ENCODE data around the gene OBI1.

The OBI1 gene, protein sequence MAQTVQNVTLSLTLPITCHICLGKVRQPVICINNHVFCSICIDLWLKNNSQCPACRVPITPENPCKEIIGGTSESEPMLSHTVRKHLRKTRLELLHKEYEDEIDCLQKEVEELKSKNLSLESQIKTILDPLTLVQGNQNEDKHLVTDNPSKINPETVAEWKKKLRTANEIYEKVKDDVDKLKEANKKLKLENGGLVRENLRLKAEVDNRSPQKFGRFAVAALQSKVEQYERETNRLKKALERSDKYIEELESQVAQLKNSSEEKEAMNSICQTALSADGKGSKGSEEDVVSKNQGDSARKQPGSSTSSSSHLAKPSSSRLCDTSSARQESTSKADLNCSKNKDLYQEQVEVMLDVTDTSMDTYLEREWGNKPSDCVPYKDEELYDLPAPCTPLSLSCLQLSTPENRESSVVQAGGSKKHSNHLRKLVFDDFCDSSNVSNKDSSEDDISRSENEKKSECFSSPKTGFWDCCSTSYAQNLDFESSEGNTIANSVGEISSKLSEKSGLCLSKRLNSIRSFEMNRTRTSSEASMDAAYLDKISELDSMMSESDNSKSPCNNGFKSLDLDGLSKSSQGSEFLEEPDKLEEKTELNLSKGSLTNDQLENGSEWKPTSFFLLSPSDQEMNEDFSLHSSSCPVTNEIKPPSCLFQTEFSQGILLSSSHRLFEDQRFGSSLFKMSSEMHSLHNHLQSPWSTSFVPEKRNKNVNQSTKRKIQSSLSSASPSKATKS

DNA sequence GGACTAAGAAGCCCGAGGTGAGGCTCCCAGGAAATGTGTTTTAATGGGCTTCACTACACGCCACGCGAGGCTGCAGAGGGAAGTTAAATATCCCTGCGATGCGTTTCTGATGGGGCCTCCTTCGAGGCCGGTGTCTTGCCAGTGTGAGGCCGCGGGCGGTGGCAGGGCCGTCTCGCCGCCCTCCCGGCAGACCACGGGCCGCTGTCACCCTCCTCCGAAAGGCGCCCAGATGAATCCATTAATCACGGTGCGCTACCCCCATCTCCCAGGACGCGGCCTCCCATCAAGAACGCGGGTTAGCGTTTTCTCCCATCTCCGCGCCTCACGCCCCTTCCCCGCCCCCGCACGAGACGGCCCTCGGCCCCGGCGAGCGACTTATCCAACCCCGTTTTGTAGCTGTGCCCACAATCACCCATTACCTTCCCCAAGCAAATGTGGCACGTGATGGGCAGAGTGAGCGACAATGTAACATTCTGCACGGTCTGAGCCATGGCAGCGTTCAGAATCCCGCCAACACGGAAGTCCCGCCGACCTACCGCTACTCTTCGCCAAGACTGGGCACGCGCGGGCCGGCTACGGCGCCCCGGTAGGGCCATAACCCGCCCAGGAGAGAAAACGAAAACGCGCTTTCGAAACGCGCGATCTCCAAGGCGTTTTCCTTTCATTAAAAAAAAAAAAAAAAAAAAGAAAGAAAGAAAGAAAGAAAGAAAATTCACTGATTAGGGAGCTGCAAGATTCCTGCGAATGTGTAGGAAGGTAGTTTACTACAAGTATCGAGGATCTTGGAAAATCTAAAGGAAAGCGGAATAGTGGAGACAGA, at the start of gene OBI1:
OBI1 (minus strand) TSS at position 526 of the 820 bp plus-strand sequence; CDS start at position 491, 35 bp downstream.
- peak; percentile 89 to 91 for DNase-seq

DNA sequence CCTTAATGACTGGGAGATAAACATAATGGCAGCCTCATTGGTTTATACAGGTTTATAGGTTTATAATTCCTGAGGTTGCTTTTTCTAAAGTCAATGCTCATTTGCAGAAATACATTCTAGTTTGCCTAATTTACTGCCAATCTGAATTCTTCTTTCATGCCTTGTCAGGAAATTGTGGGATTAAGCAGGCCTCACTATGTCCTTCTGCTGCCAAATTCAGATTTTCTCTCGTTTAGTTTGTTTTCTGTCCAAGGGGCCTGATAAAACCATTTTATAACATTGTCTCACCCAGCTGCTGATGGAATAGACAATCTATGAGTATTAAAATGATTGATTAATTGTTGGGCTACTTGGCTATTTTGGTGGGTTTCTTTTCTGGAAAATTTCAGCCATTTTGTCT, 42.4 kb upstream of the OBI1 start:
- no peak for DNase-seq

DNA sequence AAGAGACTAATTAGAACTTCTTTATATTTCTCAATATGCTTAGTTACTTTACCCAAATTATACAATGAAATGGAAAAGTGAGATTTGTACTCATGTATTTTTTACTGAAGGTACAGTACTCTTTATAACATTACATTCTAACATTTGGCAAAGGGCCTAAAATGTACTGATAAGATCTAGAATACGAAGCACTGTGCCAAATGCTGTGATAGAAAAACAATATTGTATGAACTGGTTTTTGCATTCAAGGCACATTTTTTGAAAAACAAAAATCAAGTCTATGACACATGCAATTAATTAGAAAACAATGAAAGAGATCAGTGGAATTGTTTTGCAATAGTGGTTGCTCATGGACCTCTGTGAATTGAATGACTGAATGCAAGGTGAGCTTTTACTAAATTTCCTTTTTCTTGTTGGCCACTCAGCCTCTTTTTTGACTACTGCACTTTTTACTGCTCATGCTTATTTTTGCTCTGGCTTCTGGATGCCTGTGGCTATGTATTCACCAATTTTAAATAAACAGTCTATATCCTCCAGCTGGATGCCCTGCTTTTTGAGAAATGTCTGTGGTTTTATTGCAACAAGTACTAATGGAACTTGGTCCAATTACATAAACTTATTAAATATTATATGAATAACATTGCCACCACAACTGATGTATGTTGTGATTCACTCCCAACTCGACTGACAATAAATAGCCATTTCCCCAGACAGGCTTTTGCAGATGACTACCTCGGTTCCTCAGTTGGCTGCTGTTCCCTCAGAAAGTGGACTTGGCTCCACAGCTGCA, 41.4 kb upstream of the OBI1 start:
- DNase-seq, result no peak

DNA sequence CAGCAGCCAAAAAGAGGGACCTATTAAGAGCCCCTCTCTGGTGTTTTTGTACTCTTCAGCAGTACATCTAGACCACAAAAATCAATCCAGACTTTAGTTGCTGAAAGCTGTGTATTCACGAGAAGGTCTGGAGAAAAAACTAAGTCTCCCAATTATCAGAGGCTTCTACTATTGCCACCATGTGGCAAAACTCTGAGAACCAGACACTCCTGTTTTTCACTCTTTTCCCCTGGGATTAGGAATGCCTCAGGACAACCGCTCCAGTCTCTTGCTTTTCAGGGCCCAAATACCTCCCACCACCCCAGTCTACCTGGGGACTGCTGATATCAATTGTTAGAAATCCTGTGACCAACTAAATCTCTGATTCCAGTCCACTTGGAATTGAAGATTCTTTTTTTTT, 30.1 kb upstream of the OBI1 start:
- no peak for DNase-seq

DNA sequence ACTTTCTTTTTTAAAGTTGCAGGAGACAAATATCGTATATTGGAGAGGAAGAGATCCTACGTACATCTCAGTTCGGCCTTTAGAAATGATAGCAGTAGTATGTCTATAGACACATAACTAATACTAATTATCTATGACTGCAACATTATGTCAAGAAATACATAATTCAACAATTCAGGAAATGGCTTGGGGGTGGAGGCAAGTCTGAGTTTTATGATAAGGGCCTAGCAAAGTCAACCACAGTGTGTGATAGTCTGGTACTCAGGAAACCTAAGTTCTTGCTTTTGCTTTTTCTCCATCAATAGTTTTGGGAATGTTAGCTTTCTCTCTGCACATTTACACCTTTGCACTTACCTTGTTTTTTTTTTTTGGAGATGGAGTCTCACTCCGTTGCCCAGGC, 27.5 kb upstream of the OBI1 start:
- DNase-seq, result no peak

DNA sequence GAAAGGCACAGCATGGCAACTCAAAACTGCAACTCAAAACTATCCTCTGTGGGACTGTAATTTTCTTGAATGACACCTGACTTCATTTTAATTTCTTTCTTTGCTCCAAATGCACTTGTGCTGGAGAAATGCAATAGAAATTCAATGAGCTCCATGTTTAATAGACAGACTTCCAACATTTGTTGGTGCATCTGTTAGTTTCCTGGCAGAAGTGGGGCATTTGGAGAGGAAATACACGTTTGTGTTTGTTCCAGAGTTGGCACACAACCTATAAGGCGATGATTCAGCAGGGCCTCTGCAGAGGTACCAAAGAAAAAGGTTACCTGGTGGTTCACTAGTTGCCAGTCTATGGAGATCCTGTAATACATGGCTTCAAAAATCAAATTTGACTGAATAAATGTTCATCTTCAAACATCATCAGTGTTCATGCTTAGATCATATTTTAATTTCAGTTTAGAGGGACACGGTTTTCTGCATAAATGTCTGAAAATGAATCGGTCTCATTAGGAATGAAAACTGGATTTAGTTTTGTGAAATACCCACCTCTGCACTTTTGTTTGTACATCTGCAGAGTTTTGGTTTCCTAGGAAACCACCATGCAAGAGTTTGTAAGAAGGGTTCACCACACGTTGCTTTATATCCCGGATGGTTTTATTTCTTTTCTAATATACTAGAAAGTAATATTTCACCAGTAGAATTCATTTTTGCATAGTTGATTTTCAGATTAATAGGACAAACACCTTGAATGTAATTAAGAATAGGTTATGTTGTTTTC, 21.8 kb upstream of the OBI1 start:
- no peak for DNase-seq

DNA sequence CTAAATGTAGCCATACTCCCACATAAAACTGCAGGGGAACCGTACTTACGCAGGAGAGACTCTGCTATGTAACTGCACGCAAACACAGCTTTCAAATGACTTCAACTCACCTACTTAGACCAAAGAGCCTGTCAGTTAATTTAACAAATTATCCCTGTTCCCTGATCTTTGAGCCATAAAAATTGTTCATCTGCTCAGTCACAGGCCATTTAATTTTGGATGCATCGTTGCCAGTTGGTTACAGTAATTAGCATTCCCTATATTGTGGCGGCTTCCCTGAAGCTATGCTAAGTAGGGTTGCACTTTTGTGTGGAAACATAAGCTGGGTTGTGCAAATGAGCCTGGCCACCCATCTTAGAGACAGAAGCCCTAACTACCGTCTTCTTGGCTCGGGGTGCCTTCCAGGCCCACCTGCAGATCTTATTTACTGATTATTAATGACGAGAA, 21.2 kb upstream of the OBI1 start:
- DNase-seq, result no peak

DNA sequence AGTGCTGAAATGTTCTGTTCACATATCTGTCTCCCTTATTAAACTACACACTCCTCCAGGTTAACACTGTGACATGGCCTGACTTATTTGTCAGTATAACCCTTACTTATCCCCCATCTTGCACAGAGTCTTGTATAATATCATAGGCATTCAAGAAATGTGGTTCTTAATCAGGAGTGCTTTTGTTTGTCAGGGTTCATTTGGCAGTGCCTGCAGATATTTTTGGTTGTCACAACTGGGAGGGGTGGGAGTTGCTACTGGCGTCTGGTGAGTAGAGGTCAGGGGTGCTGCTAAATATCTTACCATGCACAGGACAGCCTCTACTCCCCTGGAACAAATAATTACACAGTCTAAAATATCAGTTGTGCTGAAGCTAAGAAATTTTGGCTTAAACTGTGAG, 20.4 kb upstream of the OBI1 start:
- DNase-seq, result no peak

DNA sequence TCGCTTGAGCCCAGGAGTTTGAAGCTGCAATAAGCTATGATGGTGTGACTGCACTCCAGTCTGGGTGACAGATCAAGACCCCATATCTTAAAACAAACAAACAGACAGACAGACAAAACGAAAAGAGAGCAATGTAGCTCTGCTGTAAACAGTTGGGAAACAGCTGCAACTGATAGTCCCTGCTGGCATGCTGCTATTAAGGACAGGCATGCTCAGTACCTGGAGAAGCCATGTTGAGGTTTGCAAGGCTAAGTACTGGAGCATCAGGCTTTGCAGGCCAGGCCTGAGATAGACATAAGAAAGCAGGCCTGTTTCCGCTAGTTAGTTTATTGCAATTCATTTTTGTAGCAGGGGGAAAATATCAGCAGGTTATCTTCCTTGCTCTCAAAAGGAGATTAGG, 16.2 kb upstream of the OBI1 start:
- no peak for DNase-seq

DNA sequence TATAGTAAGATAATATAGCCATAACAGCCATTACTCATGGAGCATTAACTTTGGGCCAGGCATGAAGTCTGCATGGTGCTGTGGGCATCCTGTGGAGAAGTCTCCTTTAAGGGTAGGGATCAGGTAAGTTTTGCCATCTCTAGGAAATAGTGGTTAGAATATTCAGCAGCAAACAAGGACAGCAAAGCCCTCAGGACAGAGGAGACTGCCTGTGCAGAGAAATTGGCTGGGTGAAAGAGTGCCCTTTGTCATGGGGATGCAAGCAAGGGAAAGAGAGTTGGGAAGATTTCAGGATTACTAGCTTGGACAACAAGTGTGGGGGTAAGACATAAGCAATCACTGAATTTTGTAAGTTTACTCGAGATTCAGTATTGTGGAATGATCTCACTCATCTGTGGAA, 15.7 kb upstream of the OBI1 start:
- no peak for DNase-seq

DNA sequence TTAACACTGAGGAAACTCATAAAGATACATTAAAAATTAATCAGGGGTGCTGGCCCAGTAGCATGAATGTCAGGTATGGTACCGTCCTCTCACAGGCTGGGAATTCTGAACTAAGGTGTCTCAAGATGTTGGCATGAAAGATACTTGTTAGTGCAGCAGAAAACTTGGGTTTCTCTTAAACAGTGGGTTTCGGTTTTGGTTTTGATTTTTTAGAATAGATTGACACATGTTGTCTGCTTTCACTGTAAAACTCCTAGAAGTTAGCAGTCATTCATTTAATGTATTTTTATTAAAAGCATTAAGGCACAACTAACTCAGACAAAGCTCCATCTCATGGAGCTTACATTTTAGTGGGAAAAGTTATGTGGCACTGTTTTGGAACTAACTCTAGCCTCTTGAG, 3.5 kb upstream of the OBI1 start:
- DNase-seq, result no peak

DNA sequence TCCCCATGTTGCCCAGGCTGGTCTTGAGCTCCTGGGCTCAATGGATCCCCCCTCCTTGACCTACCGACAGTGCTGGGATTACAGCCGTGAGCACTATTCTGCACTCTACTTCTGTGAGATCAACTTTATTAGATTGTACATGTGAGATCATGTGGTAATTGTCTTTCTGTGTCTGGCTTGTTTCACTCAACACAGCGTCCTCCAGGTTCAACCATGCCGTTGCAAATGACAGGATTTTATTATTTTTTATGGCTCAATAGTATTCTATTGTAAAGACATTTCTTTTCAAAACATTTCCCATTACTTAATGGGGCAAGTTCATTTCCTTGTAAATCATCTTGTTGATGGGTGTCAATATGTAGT, 1.5 kb upstream of the OBI1 start:
- no peak for DNase-seq

DNA sequence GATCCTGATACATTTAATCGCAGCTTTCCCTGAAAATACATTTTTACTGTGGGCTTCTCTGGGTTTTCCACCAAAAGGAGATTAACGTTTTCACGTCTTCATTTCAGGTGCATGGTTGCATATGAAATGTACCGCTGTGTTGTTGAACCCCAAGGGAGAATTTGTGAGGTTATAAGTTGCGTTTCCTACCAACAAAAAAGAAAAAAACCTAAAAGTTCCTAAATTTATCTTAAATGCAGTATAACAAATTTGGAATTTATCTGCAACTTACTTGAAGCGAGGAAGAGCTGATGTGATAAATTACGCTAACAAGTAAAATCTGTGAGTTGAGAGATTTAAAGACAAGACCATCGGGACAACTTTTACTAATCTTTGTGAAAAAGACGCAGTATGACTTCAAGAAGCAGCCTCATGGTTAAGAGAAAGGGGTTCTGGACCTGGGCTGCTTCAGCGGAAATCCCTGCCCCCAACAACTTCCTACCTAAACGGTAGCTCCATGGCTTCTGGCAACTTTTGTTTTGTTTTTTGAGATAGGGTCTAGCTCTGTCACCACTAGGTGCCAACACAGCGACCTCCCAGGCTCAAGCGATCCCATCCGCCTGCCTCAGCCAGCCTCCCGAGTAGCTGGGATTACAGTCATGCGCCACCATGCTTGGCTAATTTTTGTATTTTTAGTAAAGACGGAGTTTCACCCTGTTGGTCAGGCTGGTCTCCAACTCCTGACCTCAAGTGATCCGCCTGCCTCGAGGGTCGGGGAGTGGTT, 958 bp upstream of the OBI1 start:
- no peak for DNase-seq

DNA sequence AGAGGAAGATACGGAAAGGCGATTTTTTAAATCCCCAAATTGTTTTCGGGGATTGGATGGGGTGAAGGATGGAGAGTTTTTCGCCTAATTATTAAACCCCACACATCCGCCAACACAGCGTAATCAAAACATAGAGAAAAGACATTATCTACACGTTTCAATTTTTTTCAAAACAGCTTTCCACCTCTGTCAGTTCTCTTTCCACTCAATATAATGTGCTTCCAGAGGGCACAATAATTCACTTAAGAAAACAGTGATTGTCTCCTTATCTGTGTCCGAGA, 435 bp upstream of the OBI1 start:
- no peak for DNase-seq

DNA sequence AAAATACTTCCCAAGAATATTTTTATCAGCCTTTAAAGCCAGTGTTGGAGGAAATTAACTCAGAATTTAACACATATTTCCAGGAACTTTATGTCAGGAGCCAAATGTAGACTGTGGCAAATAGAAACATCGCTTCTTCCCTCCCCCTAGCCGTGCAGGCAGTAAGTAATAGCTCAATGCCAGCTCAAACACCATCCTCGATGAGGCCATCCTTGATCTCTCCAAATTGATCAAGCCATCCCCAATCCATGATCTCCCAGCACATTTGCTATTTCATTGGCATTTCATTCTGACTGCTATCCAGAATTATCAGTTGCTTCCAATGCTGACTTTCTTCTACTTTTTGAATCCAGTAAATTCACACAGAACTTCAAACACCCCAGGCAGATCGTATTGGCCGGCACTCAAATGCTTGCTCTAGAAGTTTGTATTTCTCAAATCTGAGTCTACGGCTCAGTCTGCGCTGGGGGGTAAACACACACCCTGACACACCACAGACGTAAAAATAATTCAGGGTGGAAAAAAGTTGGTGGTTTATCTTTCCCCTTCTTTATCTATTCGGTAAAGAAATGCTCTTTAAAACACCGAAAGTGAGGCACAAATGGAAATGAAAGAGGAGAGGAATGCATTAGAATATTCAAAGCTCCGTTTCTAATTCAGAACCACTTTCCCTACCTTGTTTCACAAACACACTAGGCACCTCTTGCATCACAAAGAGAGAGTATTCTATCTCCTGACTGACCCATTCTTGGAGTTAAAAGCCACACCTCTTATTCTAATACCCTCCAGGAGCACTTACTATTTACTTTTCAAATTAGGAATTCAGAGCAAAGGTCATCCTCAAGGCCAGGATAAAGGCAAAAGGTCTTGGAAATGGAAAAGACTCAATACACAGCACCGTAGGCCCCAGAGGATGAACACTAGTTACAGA, 991 bp downstream of the OBI1 start:
- no peak for DNase-seq

DNA sequence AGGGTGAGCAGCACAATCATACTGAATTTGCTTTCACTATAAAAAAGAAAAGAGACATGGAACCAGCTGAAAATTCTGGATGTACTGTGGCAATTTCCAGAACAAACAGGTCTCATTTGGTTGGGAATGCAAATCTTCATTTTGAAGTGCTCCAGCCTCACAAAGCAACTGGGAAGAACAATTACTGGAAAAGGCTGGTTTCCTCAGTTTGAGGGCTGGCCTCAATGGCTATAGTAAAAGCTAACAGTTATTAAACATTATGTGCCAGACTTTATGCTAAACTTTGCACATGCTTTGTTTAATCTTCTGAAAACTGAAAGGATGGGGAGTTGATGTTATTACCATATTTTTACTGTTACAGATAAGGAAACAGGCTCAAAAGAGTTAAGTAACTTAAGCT, 3.0 kb downstream of the OBI1 start:
- no peak for DNase-seq

DNA sequence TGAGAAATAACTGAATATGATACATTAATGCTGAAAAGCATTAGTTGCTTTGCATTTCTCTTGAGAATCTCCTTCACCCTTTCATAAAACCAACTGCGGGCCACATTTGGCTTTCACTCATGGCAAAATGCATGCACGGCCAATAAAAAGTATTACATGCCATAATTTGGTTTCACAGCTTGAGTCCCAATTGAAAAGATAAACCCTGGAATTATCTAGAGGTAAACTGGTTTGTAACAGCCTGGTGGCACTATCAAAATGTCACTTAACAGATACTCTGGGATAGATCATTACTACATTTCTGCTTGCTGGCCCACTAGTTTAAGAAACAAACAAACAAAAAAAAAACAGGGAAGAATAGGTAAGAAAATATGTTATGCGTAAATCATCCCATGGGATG, 3.9 kb downstream of the OBI1 start:
- no peak for DNase-seq

DNA sequence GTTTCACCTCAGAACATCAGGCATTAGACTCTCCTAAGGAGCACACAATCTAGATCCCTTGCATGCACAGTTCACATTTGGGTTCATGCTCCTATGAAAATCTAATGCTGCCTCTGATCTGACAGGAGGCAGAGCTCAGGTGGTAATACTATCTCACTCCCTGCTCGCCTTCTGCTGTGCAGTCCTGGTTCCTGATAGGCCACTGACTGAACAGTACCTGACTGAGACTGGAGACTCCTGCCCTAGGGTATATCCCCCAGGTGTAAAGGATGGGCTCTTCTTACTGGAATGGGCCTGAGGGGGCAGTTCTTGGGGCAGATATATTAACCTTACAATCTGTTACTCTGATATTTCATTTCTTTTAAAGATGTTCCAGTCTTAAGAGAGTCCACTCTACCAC, 6.3 kb downstream of the OBI1 start:
- DNase-seq, result no peak

DNA sequence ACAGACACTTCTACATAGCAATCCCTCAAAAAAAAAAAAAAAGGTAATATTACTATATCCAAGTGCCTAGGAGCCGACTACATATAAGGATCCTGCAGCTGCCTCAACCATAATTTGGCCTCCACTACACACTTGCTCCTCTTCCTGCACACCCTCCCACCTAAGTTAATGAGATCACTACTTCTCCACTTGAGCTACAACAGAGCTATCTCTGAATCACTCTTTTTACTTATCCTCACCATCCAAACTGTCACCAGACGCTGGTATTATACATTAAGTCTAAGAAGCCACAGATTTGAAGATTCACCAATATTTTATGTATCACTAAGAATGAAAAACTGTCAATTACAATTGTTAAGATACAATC, 8.3 kb downstream of the OBI1 start:
- DNase-seq, result no peak

DNA sequence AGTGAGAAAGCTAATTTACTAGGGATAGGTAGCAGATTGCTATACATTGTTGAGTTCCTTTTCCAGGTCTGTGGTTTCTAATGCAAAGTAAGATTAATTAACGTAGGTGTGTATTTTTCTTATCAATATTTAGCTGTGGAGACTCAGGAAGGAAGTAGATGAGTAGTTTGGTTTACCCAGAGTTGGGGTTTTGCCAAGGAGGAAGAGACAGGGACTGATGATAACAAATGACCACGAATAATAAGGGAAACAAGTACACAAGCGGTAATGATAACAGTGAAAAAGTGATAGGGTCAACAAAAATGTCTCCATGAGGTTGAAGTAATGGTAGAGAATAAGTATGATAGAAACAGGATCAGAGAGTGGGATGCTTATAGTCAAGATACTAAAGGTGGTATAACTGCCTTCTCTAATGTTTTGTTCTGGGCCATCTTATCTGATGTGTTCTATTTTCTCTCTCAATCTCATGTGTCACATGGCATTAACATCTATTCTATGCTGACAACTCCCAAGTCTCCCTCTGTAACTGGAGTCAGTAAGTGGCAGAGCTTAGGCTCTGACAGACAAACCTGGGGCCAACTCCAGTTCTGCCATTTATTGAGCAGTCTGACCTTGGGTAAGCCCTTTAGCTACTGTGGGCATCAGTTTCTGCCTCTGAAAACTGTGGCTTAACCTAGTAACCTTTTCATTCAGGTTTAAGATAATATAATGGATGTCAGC, 8.8 kb downstream of the OBI1 start:
- DNase-seq, result no peak

Data from activated CD4-positive, alpha-beta T cell treated with anti-CD3 and anti-CD28 coated beads, Interleukin-2, amount 50 U/mL, for 48 hours (primary cell).